NK-92 (cell line): Measurements from ENCODE around the gene SUCNR1.
"Not testable (repeated sequence)": the region's sequence is repeated elsewhere in the genome, so short reads cannot be mapped to it uniquely, and the experiment has no call there.

Experiments
- DNase-seq: peaks from one replicate; lab custom pipeline; 2025; ENCODE audit not compliant: unreplicated experiment; lab: John Stamatoyannopoulos, UW

SUCNR1 gene

DNA sequence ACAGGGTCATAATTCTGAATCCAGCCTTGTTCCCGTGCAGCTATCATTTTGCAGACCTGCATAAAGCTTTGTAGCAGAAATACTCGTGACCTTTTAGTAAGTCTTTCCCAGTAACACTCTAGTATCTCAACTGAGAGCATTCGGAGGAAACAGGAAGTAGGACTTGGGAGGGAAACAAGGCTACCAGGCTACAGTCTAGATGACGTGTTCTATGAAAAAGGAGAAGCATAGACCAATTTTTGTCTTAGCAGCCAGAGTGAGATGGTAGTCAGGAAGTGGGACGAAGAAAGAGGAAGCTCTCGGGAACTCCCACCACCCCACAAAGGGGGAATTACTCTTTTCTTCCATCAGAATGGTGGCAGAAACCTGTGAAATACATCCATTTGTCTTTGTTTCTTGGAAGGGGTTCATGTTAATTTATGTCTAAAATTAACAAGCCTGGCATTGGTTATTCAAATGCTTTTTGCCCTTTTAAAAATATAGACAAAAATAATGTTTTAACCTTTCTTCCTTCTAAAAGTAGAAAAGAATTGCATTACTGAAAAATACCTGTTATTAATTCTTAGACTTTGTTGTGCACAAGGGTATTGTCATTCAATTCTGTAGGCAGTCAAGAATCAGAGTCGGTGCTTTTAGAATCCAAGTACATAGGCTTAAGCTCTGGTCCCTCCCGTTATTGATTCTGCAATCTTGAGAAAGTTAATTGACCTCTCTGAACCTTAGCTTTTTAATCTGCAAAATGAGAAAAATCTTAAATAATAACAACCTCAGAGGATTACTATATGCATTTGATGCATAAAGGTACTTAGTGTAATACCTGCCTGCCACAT lies 1.6 kb upstream of the SUCNR1 start:
- no peak for DNase-seq

DNA sequence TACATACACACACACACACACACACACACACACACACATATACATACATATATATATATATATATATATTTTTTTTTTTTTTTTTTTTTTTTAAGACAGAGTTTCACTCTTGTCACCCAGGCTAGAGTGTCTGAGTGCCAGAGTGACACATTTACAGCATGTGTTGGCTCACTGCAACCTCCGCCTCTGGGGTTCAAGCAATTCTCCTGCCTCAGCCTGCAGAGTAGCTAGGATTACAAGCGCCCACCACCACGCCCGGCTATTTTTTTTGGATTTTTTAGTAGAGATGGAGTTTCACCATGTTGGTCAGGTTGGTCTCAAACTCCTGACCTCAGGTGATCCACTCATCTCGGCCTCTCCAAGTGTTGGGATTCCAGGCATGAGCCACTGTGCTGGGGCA lies 636 bp downstream of the SUCNR1 start:
- DNase-seq: not testable (repeated sequence)

DNA sequence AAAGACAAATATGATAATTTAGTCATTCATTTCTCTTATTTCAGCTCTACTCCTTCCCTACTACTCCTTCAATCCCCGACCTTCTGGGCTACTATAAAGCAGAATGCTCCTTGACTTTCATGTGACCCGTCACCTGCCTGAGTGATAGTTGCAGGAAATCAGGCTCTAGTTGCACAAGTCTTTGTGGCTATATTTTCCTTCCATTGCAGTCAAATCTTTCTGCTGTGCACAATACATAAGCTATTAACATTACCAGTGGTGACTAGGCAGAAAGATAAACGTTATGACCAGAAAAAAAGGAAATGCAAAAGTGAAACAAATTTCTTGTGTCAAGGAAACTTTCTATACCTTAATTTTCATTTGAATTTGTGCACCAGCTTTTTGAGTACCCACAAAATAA lies 2.3 kb downstream of the SUCNR1 start:
- DNase-seq: no peak

DNA sequence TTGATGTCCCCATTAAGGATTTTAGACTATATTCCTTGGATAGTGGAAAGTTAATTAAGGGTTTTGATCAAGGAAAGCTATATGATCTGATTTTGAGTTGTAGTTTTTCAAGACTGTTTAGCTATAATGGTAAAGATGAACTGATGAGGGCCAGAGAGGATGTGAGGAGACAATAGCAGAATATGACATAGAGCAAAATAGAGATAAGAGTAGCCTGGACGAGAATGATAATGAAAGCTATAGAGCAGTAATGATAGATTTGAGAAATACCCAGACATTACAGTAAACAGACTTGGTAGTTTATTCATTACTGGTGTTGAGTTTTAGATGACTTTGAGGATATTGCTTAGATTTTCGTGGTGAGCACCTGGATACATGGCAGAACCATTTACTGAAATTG lies 3.8 kb downstream of the SUCNR1 start:
- no peak for DNase-seq

DNA sequence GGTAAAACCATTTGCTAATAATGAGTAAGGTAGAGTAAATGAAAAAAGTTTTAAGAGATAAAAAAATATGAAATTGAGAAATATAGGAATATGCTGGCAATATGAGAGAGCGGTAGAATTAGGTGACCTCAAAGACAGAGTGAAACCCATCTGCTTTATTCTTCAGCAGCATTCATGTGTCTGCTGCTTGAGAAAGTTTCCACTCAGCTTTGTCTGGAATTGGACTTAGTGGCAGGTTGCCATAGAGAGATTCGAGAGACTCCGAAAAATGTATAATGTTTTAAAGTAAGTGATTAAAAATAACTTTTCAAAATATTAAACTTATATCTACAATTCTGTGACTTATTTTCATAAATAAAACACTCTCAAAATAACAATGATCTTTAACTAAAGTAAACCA lies 5.0 kb downstream of the SUCNR1 start:
- DNase-seq: no peak

DNA sequence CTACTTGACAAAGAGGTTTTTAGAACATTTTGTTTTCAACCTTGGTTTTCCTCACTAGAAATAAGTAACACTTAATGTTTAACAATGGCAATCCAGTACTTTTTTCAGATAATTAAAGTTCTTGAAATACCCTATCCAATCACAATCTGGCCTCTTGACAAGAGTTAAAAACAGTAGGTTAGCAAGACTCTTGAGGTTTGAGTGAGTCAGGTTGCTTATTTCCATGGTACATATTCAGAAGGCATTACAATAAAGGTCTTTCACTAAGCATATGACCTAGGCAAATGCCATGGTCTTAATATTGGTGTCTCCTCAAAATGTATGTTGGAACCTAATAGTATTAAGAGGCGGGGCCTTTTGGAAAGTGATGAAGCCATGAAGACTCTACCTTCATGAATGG lies 5.6 kb downstream of the SUCNR1 start:
- no peak for DNase-seq

DNA sequence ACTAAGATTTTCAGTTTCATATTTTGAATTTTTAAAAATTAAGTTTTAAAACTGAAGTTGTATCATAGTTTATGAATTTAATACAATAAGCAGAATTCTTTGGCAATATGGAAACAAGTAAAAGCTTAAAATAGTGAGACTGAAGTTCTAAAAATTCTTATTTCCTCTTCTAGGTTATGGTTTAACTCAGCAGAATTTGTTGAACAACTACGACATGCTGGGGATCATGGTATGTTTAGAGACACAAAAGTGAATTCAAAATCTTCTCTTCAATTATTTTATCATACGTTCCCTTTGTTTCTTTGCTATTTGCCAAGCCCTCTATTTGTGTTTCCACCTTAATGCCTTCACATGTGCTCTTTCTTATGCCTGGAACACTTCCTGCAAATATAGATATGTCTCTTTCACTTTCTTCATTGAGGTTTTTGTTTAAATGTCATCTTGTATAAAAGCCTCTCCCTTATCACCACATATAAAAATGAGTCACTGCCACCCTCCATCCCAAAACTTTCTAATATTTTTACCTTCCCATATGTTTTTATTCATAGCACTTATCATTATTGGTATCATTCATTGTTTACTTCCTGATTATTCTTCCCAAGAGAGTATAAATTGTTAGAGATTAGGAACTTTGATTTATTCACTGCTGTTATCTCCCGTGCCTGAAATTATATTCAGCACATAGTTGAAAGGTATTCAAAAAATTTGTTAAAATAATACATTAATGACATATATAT lies 6.4 kb downstream of the SUCNR1 start:
- DNase-seq: no peak

DNA sequence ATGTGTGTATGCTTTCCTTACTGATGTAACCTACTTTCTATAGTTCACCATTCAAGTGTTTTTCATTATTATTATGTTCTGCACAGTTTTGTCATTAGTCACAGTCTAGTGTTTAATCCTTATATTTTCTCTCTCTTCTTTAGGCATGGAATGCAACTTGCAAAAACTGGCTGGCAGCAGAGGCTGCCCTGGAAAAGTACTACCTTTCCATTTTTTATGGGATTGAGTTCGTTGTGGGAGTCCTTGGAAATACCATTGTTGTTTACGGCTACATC lies 6.9 kb downstream of the SUCNR1 start:
- DNase-seq: no peak

DNA sequence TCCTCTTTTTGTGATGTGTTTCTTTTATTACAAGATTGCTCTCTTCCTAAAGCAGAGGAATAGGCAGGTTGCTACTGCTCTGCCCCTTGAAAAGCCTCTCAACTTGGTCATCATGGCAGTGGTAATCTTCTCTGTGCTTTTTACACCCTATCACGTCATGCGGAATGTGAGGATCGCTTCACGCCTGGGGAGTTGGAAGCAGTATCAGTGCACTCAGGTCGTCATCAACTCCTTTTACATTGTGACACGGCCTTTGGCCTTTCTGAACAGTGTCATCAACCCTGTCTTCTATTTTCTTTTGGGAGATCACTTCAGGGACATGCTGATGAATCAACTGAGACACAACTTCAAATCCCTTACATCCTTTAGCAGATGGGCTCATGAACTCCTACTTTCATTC lies 7.7 kb downstream of the SUCNR1 start:
- no peak for DNase-seq

DNA sequence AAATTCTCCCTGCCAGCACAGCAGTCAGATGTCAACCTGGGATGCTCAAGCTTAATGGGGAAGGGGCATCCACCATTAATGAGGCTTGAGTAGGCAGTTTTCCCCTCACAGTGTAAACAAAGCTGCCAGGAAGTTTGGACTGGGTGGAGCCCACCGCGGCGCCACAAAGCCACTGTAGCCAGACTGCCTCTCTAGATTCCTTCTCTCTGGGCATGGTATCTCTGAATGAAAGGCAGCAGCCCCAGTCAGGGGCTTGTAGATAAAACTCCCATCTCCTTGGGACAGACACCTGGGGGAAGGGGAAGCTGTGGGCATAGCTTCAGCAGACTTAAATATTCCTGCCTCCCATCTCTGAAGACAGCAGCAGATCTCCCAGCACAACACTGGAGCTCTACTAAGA lies 12.0 kb downstream of the SUCNR1 start:
- DNase-seq: not testable (repeated sequence)

DNA sequence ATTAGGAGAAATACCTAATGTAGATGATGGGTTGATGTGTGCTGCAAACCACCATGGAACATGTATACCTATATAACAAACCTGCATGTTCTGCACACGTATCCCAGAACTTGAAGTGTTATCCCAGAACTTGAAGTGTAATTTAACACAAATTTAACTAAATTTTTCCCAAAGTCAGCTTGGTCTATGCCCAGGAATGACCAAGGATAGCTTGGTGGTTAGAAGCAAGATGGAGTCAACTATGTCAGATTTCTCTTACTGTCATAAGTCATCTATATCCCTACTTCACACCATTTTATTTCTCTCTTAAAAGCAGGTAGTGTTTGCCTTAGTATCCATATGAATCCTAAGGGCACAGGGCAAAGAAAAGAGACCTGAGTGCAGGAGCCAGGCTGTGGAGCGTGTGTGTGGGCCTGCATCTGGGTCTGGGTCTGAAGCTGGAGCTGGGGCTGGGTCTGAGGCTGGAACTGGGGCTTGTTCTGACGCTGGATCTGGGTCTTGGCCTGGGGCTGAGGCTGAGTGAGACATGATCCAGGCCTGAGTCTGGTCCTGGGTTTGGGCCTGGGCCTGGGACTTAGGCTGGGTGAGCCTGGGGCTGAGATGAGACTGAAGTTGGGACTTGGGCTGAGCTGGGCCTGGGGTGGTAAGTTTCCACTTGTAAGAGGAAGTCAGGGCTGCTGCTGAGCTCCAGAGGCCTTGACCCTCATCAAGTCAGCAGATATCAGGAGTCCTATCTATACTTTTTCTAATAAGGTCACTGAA lies 14.2 kb downstream of the SUCNR1 start:
- not testable (repeated sequence) for DNase-seq

DNA sequence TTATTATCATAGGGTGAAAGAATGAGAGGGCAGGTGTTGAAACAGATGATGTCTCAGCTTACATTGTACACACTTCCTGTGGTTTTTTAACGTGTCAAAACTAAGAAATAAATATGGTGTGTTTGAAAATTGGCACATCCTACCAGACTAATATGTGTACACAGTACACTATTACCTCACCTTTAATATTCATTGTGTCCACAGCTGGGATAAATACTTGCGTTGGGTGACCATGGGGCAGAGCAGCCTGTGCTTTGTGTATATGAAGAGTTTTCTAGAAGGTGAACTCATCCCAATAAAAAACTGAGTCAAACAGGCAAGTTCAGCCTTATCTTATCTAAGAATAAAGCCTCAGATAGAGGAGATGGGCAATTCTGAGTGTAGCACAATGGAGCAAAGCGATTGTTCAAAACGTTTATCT lies 17.3 kb downstream of the SUCNR1 start:
- no peak for DNase-seq

DNA sequence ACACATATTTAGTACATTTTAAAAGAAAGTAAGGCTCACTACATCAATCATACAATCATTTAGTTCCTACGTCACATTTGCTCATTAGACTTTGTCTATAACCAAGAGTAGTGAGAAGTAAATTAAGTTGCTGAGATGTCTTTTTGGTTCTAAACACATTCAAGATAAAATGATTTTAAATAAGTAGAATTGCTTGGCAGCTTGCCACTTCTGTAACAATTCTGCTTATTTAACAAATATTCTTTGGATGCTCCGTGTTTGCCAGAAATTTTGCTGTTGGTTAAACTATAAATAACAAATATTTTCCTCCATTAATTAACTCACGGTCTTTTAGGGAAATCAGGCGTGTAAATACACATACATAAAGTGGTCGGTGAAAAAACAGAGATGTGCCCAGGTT lies 18.3 kb downstream of the SUCNR1 start:
- no peak for DNase-seq

DNA sequence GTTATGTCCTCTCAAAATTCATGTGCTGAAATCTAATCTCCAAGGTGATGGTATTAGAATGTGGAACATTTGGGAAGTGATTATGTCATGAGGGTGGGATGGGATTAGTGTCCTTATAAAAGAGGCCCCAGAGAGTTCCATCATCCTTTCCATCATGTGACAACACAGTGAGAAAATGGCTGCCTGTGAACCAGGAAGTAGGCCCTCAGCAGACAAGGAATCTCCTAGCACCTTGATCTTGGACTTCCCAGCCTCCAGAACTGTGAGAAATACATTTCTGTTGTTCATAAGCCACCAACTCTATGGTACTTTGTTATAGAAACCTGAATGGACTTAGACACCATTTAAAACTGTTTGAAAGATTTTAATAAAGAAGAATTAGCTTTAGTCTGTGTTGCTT lies 20.8 kb downstream of the SUCNR1 start:
- no peak for DNase-seq

DNA sequence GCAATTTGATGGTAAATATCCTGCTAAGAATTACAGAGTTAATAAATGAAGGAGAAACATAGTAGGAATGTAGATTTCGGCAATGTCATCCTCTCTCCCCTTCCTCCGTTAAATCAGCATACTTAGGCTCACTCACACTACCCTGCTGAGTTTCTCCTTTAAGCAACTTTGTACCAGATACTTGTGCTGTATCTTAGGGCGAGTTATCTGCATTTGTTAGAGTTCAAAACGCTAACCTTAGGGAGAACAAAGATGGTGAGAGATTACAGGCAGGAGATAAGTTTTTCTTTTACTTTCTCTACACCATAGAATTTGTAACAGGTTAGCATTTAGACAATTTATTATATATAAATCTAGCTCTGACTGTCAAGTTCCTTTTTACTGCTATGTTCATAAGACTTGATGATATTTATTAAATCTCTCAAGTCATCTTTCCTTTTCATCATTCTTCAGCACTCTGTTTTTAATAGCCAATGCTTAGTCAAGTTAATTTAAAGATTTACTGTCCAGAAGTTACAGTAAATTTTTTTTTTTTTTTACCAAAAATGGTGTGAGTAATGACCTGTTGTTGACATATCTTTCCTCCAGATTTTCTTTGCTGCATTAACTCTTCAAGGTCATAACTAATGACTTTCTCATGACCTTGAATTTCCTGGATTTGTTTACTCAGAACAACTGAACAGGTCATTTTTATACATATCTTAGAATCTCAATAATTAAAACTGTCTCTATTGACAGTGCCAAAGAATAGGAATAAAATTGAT lies 22.2 kb downstream of the SUCNR1 start:
- DNase-seq: no peak

DNA sequence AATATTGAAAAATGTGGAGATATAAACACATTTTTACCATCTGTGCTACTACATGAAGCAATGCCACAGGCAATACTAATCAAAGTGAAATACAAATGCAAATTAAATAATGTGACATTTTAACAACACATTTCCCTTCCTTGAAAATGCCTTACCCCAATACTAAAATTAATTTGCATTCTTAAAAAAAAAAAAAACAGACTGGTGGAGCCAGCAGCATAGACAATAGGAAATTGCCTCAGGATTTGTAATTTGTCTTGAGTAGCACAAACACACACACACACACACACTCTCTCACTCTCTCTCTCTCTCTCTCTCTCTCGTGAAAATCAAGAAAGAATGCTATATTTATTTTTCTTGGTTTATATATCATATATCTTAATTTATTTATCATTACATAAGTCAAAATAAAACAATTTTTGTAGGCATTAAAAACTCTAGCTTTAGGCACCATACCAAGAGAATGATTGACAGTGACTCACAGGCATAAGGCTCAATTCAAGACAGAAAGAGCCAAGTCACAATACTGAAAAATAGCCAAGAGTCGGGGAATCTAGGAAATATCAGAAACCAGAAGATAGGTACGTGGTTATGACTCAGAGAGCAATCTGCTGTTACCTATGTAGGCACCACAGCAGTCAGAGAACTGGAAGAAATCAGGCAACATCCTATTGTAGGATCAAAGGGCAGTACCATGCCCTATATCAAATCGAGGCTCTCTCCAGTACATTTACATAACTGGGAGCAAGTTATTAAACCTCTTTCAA lies 23.0 kb downstream of the SUCNR1 start:
- no peak for DNase-seq

DNA sequence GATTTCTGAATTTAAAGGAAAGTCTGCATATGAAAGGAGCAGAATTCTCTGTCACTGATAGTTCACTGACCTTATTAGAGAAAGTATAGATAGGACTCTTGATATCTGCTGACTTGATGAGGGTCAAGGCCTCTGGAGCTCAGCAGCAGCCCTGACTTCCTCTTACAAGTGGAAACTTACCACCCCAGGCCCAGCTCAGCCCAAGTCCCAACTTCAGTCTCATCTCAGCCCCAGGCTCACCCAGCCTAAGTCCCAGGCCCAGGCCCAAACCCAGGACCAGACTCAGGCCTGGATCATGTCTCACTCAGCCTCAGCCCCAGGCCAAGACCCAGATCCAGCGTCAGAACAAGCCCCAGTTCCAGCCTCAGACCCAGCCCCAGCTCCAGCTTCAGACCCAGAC lies 24.7 kb downstream of the SUCNR1 start:
- not testable (repeated sequence) for DNase-seq

DNA sequence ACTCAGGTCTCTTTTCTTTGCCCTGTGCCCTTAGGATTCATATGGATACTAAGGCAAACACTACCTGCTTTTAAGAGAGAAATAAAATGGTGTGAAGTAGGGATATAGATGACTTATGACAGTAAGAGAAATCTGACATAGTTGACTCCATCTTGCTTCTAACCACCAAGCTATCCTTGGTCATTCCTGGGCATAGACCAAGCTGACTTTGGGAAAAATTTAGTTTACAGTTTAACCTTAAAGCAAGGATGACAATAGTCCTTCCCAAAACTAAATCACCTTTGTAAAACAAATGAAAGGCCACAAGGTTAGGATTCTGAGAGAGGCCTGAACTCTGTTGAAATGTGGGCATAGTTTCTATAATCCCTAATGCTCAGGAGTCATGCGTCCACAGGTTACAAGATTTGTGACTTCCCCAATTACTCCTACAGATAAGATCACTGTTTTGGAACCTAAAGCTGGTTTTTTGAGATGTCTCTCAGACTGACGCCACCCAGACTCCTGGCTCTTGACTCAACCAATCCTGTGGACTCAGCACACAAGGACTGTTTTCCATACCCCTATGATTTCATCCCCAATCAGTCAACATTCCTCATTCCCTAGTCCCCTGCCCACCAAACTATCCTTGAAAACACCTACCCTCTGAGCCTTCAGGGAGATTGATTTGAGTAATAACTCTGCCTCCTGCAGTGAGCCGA lies 25.3 kb downstream of the SUCNR1 start:
- DNase-seq: not testable (repeated sequence)

DNA sequence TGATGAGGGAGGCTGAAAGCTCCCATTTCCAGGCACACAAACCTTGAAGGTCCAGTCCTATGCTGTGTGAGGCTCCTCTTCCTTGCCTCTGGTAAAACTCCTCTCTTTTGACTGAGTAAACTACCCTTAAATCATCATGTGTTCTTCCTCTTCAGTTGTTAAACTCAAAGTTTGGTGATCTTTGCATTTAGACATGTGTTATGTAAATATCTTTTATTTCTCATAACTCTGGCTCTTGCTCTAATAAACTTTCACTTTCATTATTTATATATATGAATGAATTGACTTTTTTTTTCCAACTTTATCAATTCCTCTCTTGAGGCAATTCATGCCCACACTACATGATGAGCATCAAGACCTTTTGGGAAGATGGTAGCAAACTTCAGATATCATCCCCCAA lies 26.6 kb downstream of the SUCNR1 start:
- DNase-seq: no peak

DNA sequence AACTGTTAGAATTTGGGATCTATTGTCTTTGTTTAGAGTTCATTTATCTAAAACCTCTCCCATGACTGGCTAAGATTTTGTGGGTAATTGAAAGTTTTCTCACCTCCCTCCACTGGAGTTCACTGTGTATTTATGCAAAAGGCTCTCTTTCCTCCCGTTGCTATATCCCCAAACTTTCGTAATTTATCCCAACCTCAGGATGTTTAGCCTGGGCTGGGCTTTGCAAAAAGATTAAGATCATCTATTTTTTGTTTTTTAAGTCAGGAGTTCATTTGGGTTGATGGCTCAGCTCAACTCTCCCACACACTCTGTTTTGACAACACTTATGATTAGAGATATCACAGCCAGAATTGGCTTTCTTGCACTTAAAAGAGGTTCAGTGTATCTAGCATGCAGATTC lies 27.0 kb downstream of the SUCNR1 start:
- DNase-seq: no peak
